Breast epithelium (tissue), 4 donors: ENCODE data around the gene PCCB. TPM values are rescaled to one million over a fixed set of nuclear protein-coding genes. Genes with fewer than 3 reads are reported as not detected.

Source experiments
- DNase-seq, 2 donors: peaks; one replicate each; pipeline ENCODE4 v3.0.0-alpha.2; 2019; ENCODE audit warnings: low spot score in 2 of 2
- H3K27ac ChIP-seq, 2 donors: fragments of 200-600 bp; sonication (generic) in 1 of 2; one replicate each; pipeline ENCODE4 v1.5.1; 2016 to 2019; ENCODE audit warnings: mild to moderate bottlenecking in 1 of 2
- H3K27me3 ChIP-seq, 2 donors: fragments of 200-600 bp; sonication (generic) in 1 of 2; one replicate each; pipeline versions ENCODE4 v1.5.1 to v1.6.0; 2017 to 2019; ENCODE audit warnings: control low read depth in 1 of 2, mild to moderate bottlenecking in 1 of 2
- H3K36me3 ChIP-seq: fragments of 200-600 bp; one replicate; pipeline ENCODE4 v1.5.1; 2019
- H3K4me1 ChIP-seq, 2 donors: fragments of 200-600 bp; sonication (generic); one replicate each; pipeline ENCODE4 v1.5.1; 2016 to 2019; ENCODE audit warnings: control low read depth in 1 of 2
- H3K4me3 ChIP-seq, 3 donors: fragments of 200-600 bp; sonication (generic); 1 replicate in 2 of 3; 2 replicates in 1 of 3; pipeline ENCODE4 v1.5.1; 2016 to 2019; ENCODE audit warnings: mild to moderate bottlenecking in 3 of 3, moderate library complexity in 2 of 3
- H3K9me3 ChIP-seq, 2 donors: fragments of 200-600 bp; sonication (generic) in 1 of 2; one replicate each; pipeline ENCODE4 v1.5.1; 2016 to 2019; ENCODE audit warnings: control low read depth in 1 of 2
- CTCF ChIP-seq, 3 donors: fragments of 450-650 bp; IDR thresholded peaks; one replicate each; pipeline ENCODE4 v1.5.1; 2016 to 2017; ENCODE audit warnings: antibody characterized with exemption in 3 of 3, mild to moderate bottlenecking in 3 of 3, moderate library complexity in 3 of 3
- POLR2A ChIP-seq: fragments of 450-650 bp; IDR thresholded peaks from one replicate; pipeline ENCODE4 v1.6.1; 2016; ENCODE audit warnings: antibody characterized with exemption, mild to moderate bottlenecking, moderate library complexity
- POLR2AphosphoS5 ChIP-seq, 3 donors: sonication (generic); formaldehyde crosslinking; IDR thresholded peaks; one replicate each; pipeline ENCODE4 v1.6.1; 2017; ENCODE audit warnings: antibody characterized with exemption in 3 of 3
- intact Hi-C: fragments of 100-400 bp; cut with DNase I; formaldehyde crosslinking; loops from one replicate; pipeline ENCODE4 v1.15.1; 2023; ENCODE audit warnings: low total_unique reads
- total RNA-seq, 3 donors: library from RNA; depleted of rRNA; stranded (reverse); fragments of >200 nt; gene quantifications; one replicate each; pipeline ENCODE4 v1.1.0, GENCODE V29; 2016

Gene PCCB
- total RNA-seq, 3 donors from 2014 or later, result 24.9 to 35.0 (median 31.3) TPM

- Histone ChIP-seq H3K9me3 (no peaks in the 10 kb centered on the region), H3K4me1 (no peaks in the 10 kb centered on the region), H3K27ac (no peak overlapping the region), H3K27me3 (no peaks in the 10 kb centered on the region), H3K36me3 (no peaks in the 10 kb centered on the region), H3K4me3 (no peak overlapping the region)
- TF ChIP-seq POLR2AphosphoS5 (IDR thresholded peaks at IDR 0.05) (no peak), CTCF (IDR thresholded peaks at IDR 0.05) (no peak), POLR2A (no peak)
- no peak for DNase-seq
- intact Hi-C loops, result no loop called here
Measured at GRCh38 chr3:136296960-136297359, 46.8 kb downstream of the PCCB start.

GRCh38 chr3:136297826-136298225 lies 47.7 kb downstream of the PCCB start:
- Histone ChIP-seq H3K27ac (no peak overlapping the region), H3K27me3 (no peaks in the 10 kb centered on the region), H3K4me3 (no peak overlapping the region), H3K4me1 (no peaks in the 10 kb centered on the region), H3K9me3 (no peaks in the 10 kb centered on the region), H3K36me3 (no peaks in the 10 kb centered on the region)
- DNase-seq, result no peak
- intact Hi-C loops, result no loop called here
- TF ChIP-seq CTCF (IDR thresholded peaks at IDR 0.05) (no peak), POLR2A (no peak), POLR2AphosphoS5 (IDR thresholded peaks at IDR 0.05) (no peak)

- no peaks in the 10 kb centered on the region for H3K4me1 ChIP-seq
- H3K9me3 ChIP-seq, result no peaks in the 10 kb centered on the region
- no peak overlapping the region for H3K27ac ChIP-seq
- TF ChIP-seq POLR2AphosphoS5 (IDR thresholded peaks at IDR 0.05) (no peak), CTCF (IDR thresholded peaks at IDR 0.05) (no peak), POLR2A (no peak)
- DNase-seq, result no peak
- no peak overlapping the region for H3K4me3 ChIP-seq
- H3K27me3 ChIP-seq, result no peaks in the 10 kb centered on the region
- intact Hi-C loops, result loop anchor here (2.0 kb wide), 1 partner anchor 44 kb away; no protein-coding TSS in a partner anchor
- no peaks in the 10 kb centered on the region for H3K36me3 ChIP-seq
Measured at GRCh38 chr3:136300444-136300843, 50.3 kb downstream of the PCCB start.

GRCh38 chr3:136305879-136306278 lies 55.7 kb downstream of the PCCB start:
- Histone ChIP-seq H3K27me3 (no peaks in the 10 kb centered on the region), H3K4me3 (no peak overlapping the region), H3K27ac (no peak overlapping the region), H3K36me3 (no peaks in the 10 kb centered on the region), H3K9me3 (peaks cover 0 to 4% of the 10 kb centered on the region in 2 donors), H3K4me1 (no peaks in the 10 kb centered on the region)
- TF ChIP-seq POLR2AphosphoS5 (IDR thresholded peaks at IDR 0.05) (no peak), CTCF (IDR thresholded peaks at IDR 0.05) (no peak), POLR2A (no peak)
- no peak for DNase-seq
- intact Hi-C loops, result no loop called here

- Histone ChIP-seq H3K36me3 (no peaks in the 10 kb centered on the region), H3K9me3 (peaks cover 0 to 4% of the 10 kb centered on the region in 2 donors), H3K27ac (no peak overlapping the region), H3K27me3 (no peaks in the 10 kb centered on the region), H3K4me1 (no peaks in the 10 kb centered on the region), H3K4me3 (no peak overlapping the region)
- no peak for DNase-seq
- intact Hi-C loops, result no loop called here
- TF ChIP-seq POLR2AphosphoS5 (IDR thresholded peaks at IDR 0.05) (no peak), POLR2A (no peak), CTCF (IDR thresholded peaks at IDR 0.05) (no peak)
Measured at GRCh38 chr3:136311261-136311660, 61.1 kb downstream of the PCCB start.
